ENCODE results near the gene ZNF521.

DNA sequence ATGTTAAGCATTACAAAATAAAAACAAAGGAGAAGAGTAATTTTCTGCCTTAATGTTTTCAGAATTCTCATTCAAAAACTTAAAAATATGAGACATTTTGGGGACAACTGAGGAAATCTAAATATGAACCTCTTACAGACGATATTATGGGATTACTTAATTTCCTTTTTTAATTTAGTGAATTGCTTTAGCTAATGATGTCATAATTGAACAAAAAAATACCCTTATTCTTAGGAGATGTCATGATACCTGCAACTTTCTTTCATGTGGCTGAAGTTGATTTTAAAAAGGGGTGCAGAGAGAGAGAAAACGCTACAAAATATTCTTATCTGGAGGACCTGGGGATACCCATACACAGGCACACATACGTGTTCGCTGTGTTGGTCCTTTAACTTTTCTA lies 129.3 kb downstream of the ZNF521 start:
- TF ChIP-seq, protein P1, sequence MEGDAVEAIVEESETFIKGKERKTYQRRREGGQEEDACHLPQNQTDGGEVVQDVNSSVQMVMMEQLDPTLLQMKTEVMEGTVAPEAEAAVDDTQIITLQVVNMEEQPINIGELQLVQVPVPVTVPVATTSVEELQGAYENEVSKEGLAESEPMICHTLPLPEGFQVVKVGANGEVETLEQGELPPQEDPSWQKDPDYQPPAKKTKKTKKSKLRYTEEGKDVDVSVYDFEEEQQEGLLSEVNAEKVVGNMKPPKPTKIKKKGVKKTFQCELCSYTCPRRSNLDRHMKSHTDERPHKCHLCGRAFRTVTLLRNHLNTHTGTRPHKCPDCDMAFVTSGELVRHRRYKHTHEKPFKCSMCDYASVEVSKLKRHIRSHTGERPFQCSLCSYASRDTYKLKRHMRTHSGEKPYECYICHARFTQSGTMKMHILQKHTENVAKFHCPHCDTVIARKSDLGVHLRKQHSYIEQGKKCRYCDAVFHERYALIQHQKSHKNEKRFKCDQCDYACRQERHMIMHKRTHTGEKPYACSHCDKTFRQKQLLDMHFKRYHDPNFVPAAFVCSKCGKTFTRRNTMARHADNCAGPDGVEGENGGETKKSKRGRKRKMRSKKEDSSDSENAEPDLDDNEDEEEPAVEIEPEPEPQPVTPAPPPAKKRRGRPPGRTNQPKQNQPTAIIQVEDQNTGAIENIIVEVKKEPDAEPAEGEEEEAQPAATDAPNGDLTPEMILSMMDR (IDR thresholded peaks at IDR 0.05): no peak
- no peak for TF ChIP-seq POLR2A (IDR thresholded peaks at IDR 0.05)
- no peak for TF ChIP-seq EP300 (IDR thresholded peaks at IDR 0.05)
- no peak for TF ChIP-seq POLR2AphosphoS5 (IDR thresholded peaks at IDR 0.05)
